ENCODE data around the gene RAB4B. TPM values are rescaled to one million over a fixed set of nuclear protein-coding genes. Genes with fewer than 3 reads are reported as not detected.
"Not testable (repeated sequence)": the region's sequence is repeated elsewhere in the genome, so short reads cannot be mapped to it uniquely, and the experiment has no call there.

Gene RAB4B
- total and polyA plus RNA-seq, 10 donors, result 36.8 to 95.3 (median 58.8) TPM

DNA sequence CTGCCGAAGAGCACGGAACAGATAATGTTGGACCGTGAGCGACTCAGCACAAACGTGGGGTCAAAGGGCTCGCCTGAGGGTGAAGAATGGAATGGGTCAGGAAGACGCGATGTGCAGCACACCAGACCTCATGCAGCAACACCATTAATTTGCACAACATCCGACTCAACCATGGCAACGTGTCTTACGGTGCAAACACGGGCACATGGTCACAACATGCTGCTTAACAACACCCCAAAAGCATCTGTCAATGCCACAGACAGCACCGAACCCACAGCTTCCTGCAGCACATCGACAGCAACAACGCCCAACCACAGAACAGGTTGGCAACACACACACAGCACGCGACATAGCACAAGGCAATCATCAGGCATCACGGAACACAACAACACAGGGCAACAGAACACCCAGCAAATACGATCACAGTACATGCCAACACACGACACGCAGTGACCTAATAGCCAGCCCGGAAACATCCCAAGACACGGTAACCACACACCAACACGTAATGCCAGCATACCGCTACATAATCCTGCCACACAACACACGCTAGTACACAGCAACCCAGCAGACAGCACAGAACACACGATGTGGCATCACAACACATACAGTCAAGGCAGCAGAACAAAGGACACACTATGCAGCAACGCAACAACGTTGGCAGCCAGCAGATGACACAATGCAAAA, 48.8 kb downstream of the RAB4B start:
- WGBS, 5 donors, result 54 to 73% (median 66%) methylated on average over 29 of the region's 29 CpGs
- Histone ChIP-seq H3K27ac (peak overlapping the region in 1 of 8 donors; percentile 54), H3K4me1 (peaks cover 0 to 32% (median 19%) of the 10 kb centered on the region in 6 donors), H3K36me3 (peaks cover 0 to 24% (median 3%) of the 10 kb centered on the region in 6 donors)
- H3K4me3 ChIP-seq; DNase-seq; intact Hi-C loops (cut with DNase I; ENCODE audit: low total_unique reads); H3K9me3 ChIP-seq; H3K27me3 ChIP-seq (replicated peaks in 1 of 7): not testable (repeated sequence)
- TF ChIP-seq POLR2AphosphoS5 (IDR thresholded peaks at IDR 0.05), result peak in 2 of 3 donors; percentile 14 to 30

DNA sequence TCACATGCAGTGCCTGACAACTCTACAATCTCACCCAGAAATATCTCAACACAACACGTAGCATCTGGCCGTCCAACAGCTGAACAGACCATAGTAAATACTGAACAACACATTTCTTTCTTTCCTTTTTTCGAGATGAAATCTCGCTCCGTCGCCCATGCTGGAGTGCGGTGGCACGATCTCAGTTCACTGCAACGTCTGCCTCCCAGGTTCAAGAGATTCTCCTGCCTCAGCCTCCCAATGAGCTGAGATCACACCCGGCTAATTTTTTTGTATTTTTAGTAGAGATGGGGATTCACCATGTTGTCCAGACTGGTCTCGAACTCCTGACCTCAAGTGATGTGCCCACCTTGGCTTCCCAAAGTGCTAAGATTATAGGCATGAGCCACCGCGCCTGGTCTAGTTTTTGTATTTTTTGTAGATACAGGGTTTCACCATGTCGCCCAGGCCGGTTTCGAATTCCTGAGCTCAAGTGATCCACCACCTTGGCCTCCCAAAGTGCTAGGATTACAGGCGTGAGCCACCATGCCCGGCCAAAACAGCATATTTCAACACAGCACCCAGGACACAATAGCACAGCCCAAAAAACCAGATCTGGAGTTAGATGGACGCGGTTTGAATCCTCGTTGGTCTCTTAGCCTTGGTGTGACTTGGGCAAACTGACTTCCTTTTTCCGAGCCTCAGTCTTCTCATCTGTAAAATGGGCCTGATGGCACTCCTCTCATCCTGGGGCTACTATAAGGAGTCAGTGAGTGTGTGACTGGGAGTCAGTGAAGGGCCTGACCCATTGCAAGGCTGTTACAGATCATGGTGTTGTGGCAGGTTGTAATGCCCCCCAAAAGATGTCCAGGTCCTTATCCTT, 49.6 kb downstream of the RAB4B start:
- peaks cover 0 to 24% (median 12%) of the 10 kb centered on the region in 6 donors for H3K4me1 ChIP-seq
- peak overlapping the region in 1 of 8 donors; percentile 54 for H3K27ac ChIP-seq
- intact Hi-C loops (cut with DNase I; ENCODE audit: low total_unique reads), result no loop called here
- DNase-seq, result no peak
- no peak overlapping the region for H3K4me3 ChIP-seq
- no peaks in the 10 kb centered on the region for H3K27me3 ChIP-seq (replicated peaks in 1 of 7)
- 95 to 98% (median 95%) methylated on average over 22 of the region's 22 CpGs for WGBS, 5 donors
- H3K9me3 ChIP-seq, result no peaks in the 10 kb centered on the region
- peaks cover 0 to 24% (median 3%) of the 10 kb centered on the region in 6 donors for H3K36me3 ChIP-seq
- TF ChIP-seq POLR2A (IDR thresholded peaks at IDR 0.05) (no peak), POLR2AphosphoS5 (IDR thresholded peaks at IDR 0.05) (no peak)
- TF ChIP-seq, protein P1, sequence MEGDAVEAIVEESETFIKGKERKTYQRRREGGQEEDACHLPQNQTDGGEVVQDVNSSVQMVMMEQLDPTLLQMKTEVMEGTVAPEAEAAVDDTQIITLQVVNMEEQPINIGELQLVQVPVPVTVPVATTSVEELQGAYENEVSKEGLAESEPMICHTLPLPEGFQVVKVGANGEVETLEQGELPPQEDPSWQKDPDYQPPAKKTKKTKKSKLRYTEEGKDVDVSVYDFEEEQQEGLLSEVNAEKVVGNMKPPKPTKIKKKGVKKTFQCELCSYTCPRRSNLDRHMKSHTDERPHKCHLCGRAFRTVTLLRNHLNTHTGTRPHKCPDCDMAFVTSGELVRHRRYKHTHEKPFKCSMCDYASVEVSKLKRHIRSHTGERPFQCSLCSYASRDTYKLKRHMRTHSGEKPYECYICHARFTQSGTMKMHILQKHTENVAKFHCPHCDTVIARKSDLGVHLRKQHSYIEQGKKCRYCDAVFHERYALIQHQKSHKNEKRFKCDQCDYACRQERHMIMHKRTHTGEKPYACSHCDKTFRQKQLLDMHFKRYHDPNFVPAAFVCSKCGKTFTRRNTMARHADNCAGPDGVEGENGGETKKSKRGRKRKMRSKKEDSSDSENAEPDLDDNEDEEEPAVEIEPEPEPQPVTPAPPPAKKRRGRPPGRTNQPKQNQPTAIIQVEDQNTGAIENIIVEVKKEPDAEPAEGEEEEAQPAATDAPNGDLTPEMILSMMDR (IDR thresholded peaks at IDR 0.05 in 8 of 11, conservative IDR thresholded peaks at IDR 0.05 in 3 of 11), result no peak

DNA sequence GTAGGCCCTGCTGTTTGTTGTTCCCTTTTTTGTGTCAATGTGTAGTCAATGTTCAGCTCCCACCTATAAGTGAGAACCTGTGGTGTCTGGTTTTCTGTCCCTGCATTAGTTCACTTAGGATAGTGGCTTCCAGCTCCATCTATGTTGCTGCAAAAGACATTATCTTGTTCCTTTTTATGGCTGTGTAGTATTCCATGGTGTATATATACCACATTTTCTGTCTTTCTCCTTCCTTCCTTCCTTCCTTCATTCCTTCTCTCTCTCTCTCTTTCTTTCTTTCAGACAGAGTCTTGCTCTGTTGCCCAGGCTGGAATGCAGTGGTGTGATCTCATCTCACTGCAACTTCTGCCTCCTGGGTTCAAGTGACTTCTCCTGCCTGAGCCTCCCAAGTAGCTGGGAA, 51.2 kb downstream of the RAB4B start:
- peaks cover 0 to 12% (median 0%) of the 10 kb centered on the region in 6 donors for H3K4me1 ChIP-seq
- no peak for DNase-seq
- H3K27ac ChIP-seq, result no peak overlapping the region
- H3K4me3 ChIP-seq, result no peak overlapping the region
- no peaks in the 10 kb centered on the region for H3K27me3 ChIP-seq (replicated peaks in 1 of 7)
- peaks cover 0 to 24% (median 3%) of the 10 kb centered on the region in 6 donors for H3K36me3 ChIP-seq
- H3K9me3 ChIP-seq, result no peaks in the 10 kb centered on the region
- intact Hi-C loops (cut with DNase I; ENCODE audit: low total_unique reads), result no loop called here
- no peak for TF ChIP-seq POLR2AphosphoS5 (IDR thresholded peaks at IDR 0.05)

- H3K4me3 ChIP-seq; intact Hi-C loops (cut with DNase I; ENCODE audit: low total_unique reads); H3K9me3 ChIP-seq; H3K27ac ChIP-seq; H3K27me3 ChIP-seq (replicated peaks in 1 of 7); DNase-seq: not testable (repeated sequence)
- WGBS, 5 donors, result 91 to 98% (median 95%) methylated on average over 16 of the region's 16 CpGs
- Histone ChIP-seq H3K4me1 (peaks cover 0 to 11% (median 0%) of the 10 kb centered on the region in 6 donors), H3K36me3 (peaks cover 0 to 24% (median 3%) of the 10 kb centered on the region in 6 donors)
Observed at GRCh38 chr19:40830741-40831140, 52.7 kb downstream of the RAB4B start.

DNA sequence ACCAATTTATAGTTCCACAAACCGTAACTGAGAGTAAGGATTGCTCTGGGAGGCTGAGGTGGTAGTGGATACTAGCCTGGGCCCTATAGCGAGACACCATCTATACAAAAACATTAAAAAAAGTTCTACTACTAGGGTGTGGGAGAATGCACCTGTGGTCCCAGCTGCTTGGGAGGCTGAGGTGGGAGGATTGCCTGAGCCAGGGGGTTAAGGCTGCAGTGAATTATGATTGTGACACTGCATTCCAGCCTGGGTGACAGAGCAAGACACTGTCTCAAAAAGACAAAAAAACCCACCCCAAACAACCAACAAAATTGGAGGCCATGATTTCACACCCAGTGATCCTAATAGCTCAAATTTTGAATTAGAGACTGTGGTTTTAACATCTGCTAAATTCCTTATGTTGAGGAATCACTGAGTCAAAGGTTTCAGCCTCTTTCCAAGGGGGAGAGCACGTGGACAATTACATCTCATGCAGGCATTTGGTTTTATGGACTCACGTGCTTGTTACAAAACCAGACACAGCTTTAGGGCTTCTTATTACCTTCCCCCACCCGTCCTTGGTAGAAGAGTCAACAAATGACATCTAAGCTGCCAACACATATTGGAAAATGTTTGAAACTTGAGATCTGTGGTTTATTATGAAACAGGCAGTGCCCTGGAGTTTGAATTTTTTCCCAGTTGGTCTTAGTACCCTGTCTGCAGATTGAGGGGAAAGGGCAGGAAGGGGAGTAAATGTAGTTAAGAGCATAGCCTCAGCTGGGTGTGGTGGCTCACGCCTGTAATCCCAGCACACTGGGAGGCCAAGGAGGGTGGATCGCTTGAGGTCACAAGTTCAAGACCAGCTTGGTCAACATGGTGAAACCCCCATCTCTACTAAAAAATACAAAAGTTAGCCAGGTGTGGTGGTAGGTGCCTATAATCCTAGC, 53.7 kb downstream of the RAB4B start:
- H3K36me3 ChIP-seq, result peaks cover 0 to 22% (median 2%) of the 10 kb centered on the region in 6 donors
- no peak for TF ChIP-seq POLR2A (IDR thresholded peaks at IDR 0.05)
- TF ChIP-seq POLR2AphosphoS5 (IDR thresholded peaks at IDR 0.05), result no peak
- TF ChIP-seq, protein P1 (IDR thresholded peaks at IDR 0.05 in 8 of 11, conservative IDR thresholded peaks at IDR 0.05 in 3 of 11), result no peak
- no peak for DNase-seq
- no peak overlapping the region for H3K27ac ChIP-seq
- intact Hi-C loops (cut with DNase I; ENCODE audit: low total_unique reads), result no loop called here
- peaks cover 0 to 4% (median 0%) of the 10 kb centered on the region in 6 donors for H3K4me1 ChIP-seq
- no peaks in the 10 kb centered on the region for H3K9me3 ChIP-seq
- 61 to 83% (median 70%) methylated on average over 6 to 7 of the region's 7 CpGs for WGBS, 5 donors
- H3K27me3 ChIP-seq (replicated peaks in 1 of 7), result no peaks in the 10 kb centered on the region
- H3K4me3 ChIP-seq, result no peak overlapping the region

GRCh38 chr19:40832431-40832790, 54.4 kb downstream of the RAB4B start:
- H3K36me3 ChIP-seq, result peaks cover 0 to 15% (median 0%) of the 10 kb centered on the region in 6 donors
- H3K27me3 ChIP-seq (replicated peaks in 1 of 7); DNase-seq; intact Hi-C loops (cut with DNase I; ENCODE audit: low total_unique reads); H3K27ac ChIP-seq; H3K4me3 ChIP-seq; H3K4me1 ChIP-seq; H3K9me3 ChIP-seq: not testable (repeated sequence)
- 73 to 82% (median 74%) methylated on average over 4 of the region's 4 CpGs for WGBS, 5 donors

GRCh38 chr19:40833728-40834533, 55.9 kb downstream of the RAB4B start:
- H3K4me3 ChIP-seq; DNase-seq; intact Hi-C loops (cut with DNase I; ENCODE audit: low total_unique reads); H3K27me3 ChIP-seq (replicated peaks in 1 of 7); H3K9me3 ChIP-seq; H3K4me1 ChIP-seq; H3K36me3 ChIP-seq; H3K27ac ChIP-seq: not testable (repeated sequence)
- WGBS, 5 donors, result 51 to 61% (median 53%) methylated on average over 7 of the region's 7 CpGs
